ENCODE measurements around the gene HAAO. TPM values are rescaled to one million over a fixed set of nuclear protein-coding genes. Genes with fewer than 3 reads are reported as not detected.
"Not testable (repeated sequence)": the region's sequence is repeated elsewhere in the genome, so short reads cannot be mapped to it uniquely, and the experiment has no call there.

Gene HAAO
- total RNA-seq, 2 donors from 2014 or later, result 10.3 to 14.0 TPM

DNA sequence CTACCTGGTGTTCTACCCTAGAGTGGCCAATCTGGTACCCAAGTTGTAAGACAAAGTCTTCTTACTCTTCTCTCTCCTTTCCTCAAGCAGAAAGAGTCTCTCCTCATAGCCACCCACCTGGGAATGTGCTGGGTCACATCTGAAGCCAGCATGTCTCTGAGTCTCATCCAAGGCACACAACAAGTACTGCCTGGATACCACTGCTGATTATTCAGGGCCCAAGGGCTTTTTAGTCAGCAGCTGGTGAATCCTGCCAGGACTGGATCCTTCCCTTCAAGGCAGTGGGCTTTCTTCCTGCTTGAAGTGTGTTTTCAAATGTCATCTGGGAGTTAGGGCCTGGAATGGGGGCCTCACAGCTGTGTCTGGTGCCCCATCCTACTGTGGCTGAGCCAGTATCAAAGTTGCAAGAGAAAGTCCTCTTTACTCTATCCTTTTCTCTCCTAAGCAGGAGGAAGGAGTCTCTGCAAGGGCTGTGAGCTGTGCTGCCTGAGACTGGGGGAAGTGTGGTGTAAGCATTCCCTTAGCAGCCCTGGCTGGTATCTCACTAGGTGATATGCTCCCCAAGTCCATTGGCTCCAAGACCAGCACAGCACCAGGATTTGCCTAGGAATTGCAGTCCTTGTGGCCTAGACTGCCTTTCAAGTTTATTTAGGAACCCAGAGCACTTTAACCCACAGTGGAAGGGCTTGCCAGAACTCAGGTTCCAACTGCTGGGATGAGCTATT is 55.6 kb downstream of the HAAO start:
- no peak for DNase-seq (ENCODE audit: low spot score)
- H3K4me1 ChIP-seq (replicated peaks), result no peaks in the 10 kb centered on the region
- H3K36me3 ChIP-seq, result no peaks in the 10 kb centered on the region
- H3K4me3 ChIP-seq, result no peak overlapping the region
- no peaks in the 10 kb centered on the region for H3K9me3 ChIP-seq
- intact Hi-C loops (cut with DNase I), result no loop called here
- no peaks in the 10 kb centered on the region for H3K27me3 ChIP-seq (replicated peaks; ENCODE audit: insufficient read depth)
- no peak overlapping the region for H3K27ac ChIP-seq
- TF ChIP-seq, protein P1, sequence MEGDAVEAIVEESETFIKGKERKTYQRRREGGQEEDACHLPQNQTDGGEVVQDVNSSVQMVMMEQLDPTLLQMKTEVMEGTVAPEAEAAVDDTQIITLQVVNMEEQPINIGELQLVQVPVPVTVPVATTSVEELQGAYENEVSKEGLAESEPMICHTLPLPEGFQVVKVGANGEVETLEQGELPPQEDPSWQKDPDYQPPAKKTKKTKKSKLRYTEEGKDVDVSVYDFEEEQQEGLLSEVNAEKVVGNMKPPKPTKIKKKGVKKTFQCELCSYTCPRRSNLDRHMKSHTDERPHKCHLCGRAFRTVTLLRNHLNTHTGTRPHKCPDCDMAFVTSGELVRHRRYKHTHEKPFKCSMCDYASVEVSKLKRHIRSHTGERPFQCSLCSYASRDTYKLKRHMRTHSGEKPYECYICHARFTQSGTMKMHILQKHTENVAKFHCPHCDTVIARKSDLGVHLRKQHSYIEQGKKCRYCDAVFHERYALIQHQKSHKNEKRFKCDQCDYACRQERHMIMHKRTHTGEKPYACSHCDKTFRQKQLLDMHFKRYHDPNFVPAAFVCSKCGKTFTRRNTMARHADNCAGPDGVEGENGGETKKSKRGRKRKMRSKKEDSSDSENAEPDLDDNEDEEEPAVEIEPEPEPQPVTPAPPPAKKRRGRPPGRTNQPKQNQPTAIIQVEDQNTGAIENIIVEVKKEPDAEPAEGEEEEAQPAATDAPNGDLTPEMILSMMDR (IDR thresholded peaks at IDR 0.05), result no peak
- TF ChIP-seq POLR2A (IDR thresholded peaks at IDR 0.05), result no peak
- no peak for TF ChIP-seq POLR2AphosphoS5 (IDR thresholded peaks at IDR 0.05)

DNA sequence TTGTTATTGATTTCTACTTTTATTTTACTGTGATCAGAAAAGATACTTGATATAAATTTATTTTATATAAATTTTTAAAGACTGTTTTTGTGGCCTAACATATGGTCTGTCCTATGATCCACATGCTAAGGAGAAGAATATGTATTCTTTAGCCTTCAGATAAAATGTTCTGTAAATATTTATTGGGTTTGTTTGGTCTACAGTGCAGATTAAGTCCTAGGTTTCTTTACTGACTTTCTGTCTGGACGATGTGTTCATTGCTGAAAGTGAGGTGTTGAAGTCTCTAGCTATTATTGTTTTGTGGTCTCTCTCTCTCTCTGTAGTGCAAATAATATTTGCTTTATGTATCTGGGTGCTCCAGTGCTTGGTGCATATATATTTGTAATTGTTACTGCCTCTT is 58.5 kb downstream of the HAAO start:
- intact Hi-C loops (cut with DNase I), result no loop called here
- H3K27ac ChIP-seq, result no peak overlapping the region
- WGBS, result 77% methylated on average over 1 of the region's 1 CpG
- TF ChIP-seq POLR2A (IDR thresholded peaks at IDR 0.05) (no peak), POLR2AphosphoS5 (IDR thresholded peaks at IDR 0.05) (no peak)
- TF ChIP-seq, protein P1 (IDR thresholded peaks at IDR 0.05), result no peak
- no peaks in the 10 kb centered on the region for H3K9me3 ChIP-seq
- DNase-seq (ENCODE audit: low spot score), result no peak
- H3K36me3 ChIP-seq, result no peaks in the 10 kb centered on the region
- no peaks in the 10 kb centered on the region for H3K4me1 ChIP-seq (replicated peaks)
- H3K4me3 ChIP-seq, result no peak overlapping the region
- H3K27me3 ChIP-seq (replicated peaks; ENCODE audit: insufficient read depth), result no peaks in the 10 kb centered on the region

DNA sequence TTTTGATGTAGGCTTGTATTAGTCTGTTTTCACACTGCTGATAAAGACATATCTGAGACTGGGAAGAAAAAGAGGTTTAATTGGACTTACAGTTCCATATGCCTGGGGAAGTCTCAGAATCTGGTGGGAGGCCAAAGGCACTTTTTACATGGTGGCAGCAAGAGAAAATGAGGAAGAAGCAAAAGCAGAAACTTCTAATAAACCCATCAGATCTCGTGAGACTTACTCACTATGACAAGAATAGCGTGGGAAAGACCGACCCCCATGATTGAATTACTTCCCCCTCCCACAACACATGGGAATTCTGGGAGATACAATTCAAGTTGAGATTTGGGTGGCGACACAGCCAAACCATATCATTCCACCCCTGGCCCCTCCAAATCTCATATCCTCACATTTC is 61.1 kb downstream of the HAAO start:
- DNase-seq (ENCODE audit: low spot score); H3K27me3 ChIP-seq (replicated peaks; ENCODE audit: insufficient read depth); intact Hi-C loops (cut with DNase I); H3K4me1 ChIP-seq (replicated peaks); H3K27ac ChIP-seq; H3K36me3 ChIP-seq; H3K4me3 ChIP-seq; H3K9me3 ChIP-seq: not testable (repeated sequence)
- 94% methylated on average over 4 of the region's 4 CpGs for WGBS

DNA sequence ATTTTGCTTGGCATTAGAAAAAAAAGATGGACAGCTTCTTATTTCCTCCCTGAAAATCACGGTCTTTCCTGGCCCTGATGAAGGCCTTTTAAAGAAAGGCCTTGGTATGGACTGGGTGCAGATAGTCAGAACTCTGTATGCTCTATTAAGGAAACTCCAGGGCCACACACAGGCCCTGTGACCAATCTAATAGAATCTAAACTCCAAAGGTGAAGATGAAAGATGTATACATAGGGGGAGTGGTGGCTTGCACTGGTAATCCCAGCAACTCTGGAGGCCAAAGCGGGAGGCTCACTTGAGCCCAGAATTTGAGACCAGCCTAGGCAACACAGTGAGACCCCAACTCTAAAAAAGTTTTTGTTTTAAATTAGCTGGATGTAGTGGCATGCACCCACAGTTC is 65.7 kb downstream of the HAAO start:
- H3K4me3 ChIP-seq, result no peak overlapping the region
- DNase-seq (ENCODE audit: low spot score), result no peak
- H3K27ac ChIP-seq, result no peak overlapping the region
- H3K36me3 ChIP-seq, result no peaks in the 10 kb centered on the region
- H3K9me3 ChIP-seq, result no peaks in the 10 kb centered on the region
- no peaks in the 10 kb centered on the region for H3K27me3 ChIP-seq (replicated peaks; ENCODE audit: insufficient read depth)
- intact Hi-C loops (cut with DNase I), result no loop called here
- 88% methylated on average over 2 of the region's 2 CpGs for WGBS
- TF ChIP-seq POLR2AphosphoS5 (IDR thresholded peaks at IDR 0.05) (no peak), POLR2A (IDR thresholded peaks at IDR 0.05) (no peak)
- TF ChIP-seq, protein P1 (IDR thresholded peaks at IDR 0.05), result no peak
- no peaks in the 10 kb centered on the region for H3K4me1 ChIP-seq (replicated peaks)

DNA sequence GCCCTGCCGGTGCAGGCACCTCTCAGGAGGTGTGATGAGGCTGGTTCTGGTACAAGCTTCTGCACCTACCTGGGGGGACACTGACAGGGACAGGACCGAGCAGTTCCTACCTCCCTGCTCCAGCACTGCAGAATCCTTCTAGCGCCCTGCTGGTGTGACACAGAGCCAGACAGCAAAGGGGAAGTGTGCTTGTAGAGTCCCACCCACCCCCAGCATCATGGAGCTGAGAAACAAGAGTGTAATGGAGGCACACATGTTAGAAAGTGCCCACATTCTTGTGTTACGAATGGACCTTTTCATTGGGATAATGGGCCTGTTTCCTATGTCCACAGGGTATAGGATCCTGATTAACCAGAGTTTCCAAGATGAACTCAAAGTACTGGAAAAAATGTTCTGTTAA is 66.7 kb downstream of the HAAO start:
- no peaks in the 10 kb centered on the region for H3K27me3 ChIP-seq (replicated peaks; ENCODE audit: insufficient read depth)
- H3K9me3 ChIP-seq, result no peaks in the 10 kb centered on the region

More for the DNA sequence above, 66.7 kb downstream of the HAAO start:
- 86% methylated on average over 4 of the region's 4 CpGs for WGBS
- no peaks in the 10 kb centered on the region for H3K36me3 ChIP-seq
- H3K4me1 ChIP-seq (replicated peaks), result no peaks in the 10 kb centered on the region
- no peak overlapping the region for H3K4me3 ChIP-seq
- TF ChIP-seq POLR2AphosphoS5 (IDR thresholded peaks at IDR 0.05) (no peak), POLR2A (IDR thresholded peaks at IDR 0.05) (no peak)
- TF ChIP-seq, protein P1 (IDR thresholded peaks at IDR 0.05), result no peak
- DNase-seq (ENCODE audit: low spot score), result no peak
- intact Hi-C loops (cut with DNase I), result no loop called here
- no peak overlapping the region for H3K27ac ChIP-seq

Data from prostate gland (tissue), 2 donors.